Liver (tissue), 9 donors: Measurements from ENCODE around the gene MTHFD2. TPM values are rescaled to one million over a fixed set of nuclear protein-coding genes. Genes with fewer than 3 reads are reported as not detected.

ENCODE experiments used
- DNase-seq: peaks from one replicate; pipeline ENCODE4 v3.0.0-alpha.2; 2017; ENCODE audit warnings: low spot score
- H3K27ac ChIP-seq, 2 donors: one replicate each; pipeline ENCODE4 v1.7.0; 2013; ENCODE audit warnings: inconsistent platforms in 2 of 2, low read length in 2 of 2, control low read depth in 1 of 2, low read depth in 1 of 2, mild to moderate bottlenecking in 1 of 2
- H3K27me3 ChIP-seq, 4 donors: one replicate each; pipeline versions ENCODE4 v1.6.1 to v1.7.0; 2013; ENCODE audit warnings: low read length in 3 of 4, inconsistent platforms in 1 of 4, mild to moderate bottlenecking in 1 of 4, moderate library complexity in 1 of 4; ENCODE audit not compliant: control insufficient read depth in 4 of 4, insufficient read depth in 4 of 4
- H3K36me3 ChIP-seq, 4 donors: one replicate each; pipeline versions ENCODE4 v1.6.1 to v1.7.0; 2013; ENCODE audit warnings: low read length in 3 of 4, mild to moderate bottlenecking in 3 of 4, low read depth in 1 of 4, moderate library complexity in 1 of 4; ENCODE audit not compliant: control insufficient read depth in 4 of 4, insufficient read depth in 3 of 4
- H3K4me1 ChIP-seq, 4 donors: one replicate each; pipeline versions ENCODE4 v1.6.1 to v1.7.0; 2013; ENCODE audit warnings: low read length in 3 of 4, mild to moderate bottlenecking in 3 of 4, moderate library complexity in 1 of 4; ENCODE audit not compliant: control insufficient read depth in 4 of 4, insufficient read depth in 4 of 4
- H3K4me3 ChIP-seq, 3 donors: one replicate each; pipeline versions ENCODE4 v1.6.1 to v1.7.0; 2013; ENCODE audit warnings: low read length in 3 of 3, control low read depth in 1 of 3, low read depth in 1 of 3, mild to moderate bottlenecking in 1 of 3
- H3K9ac ChIP-seq, 2 donors: one replicate each; pipeline ENCODE4 v1.7.0; 2013; ENCODE audit warnings: low read length in 2 of 2, mild to moderate bottlenecking in 2 of 2, moderate library complexity in 2 of 2, control low read depth in 1 of 2, low read depth in 1 of 2
- H3K9me3 ChIP-seq, 4 donors: one replicate each; pipeline versions ENCODE4 v1.6.1 to v1.7.0; 2013; ENCODE audit warnings: low read length in 3 of 4; ENCODE audit not compliant: control insufficient read depth in 4 of 4
- ATF3 ChIP-seq: IDR thresholded peaks from 2 replicates; pipeline ENCODE4 v1.6.1; 2016; ENCODE audit warnings: antibody characterized with exemption
- CTCF ChIP-seq: fragments of 150-350 bp; IDR thresholded peaks from 2 replicates; pipeline ENCODE4 v1.5.1; 2017; ENCODE audit warnings: improper control_type of control experiment, low read depth, low read length; ENCODE audit not compliant: missing input control
- EGR1 ChIP-seq, 2 donors: IDR thresholded peaks; 2 replicates each; pipeline ENCODE4 v1.6.1; 2016 to 2018; ENCODE audit warnings: antibody characterized with exemption in 2 of 2, low read depth in 2 of 2
- FOXA1 ChIP-seq: IDR thresholded peaks from 2 replicates; pipeline ENCODE4 v1.6.1; 2016; ENCODE audit warnings: antibody characterized with exemption
- FOXA2 ChIP-seq: IDR thresholded peaks from 2 replicates; pipeline ENCODE4 v1.6.1; 2016; ENCODE audit warnings: antibody characterized with exemption
- GABPA ChIP-seq, 2 donors: IDR thresholded peaks in 1 of 2; conservative IDR thresholded peaks in 1 of 2; 2 replicates each; pipeline ENCODE4 v1.6.1; 2016; ENCODE audit warnings: antibody characterized with exemption in 2 of 2, mild to moderate bottlenecking in 1 of 2, moderate library complexity in 1 of 2
- HNF4A ChIP-seq, 2 donors: conservative IDR thresholded peaks; 2 replicates each; pipeline ENCODE4 v1.6.1; 2016; ENCODE audit warnings: antibody characterized with exemption in 2 of 2, mild to moderate bottlenecking in 2 of 2
- HNF4G ChIP-seq: IDR thresholded peaks from 2 replicates; pipeline ENCODE4 v1.6.1; 2016; ENCODE audit warnings: antibody characterized with exemption
- JUND ChIP-seq, 2 donors: IDR thresholded peaks; 2 replicates each; pipeline ENCODE4 v1.6.1; 2016; ENCODE audit warnings: antibody characterized with exemption in 2 of 2
- MAX ChIP-seq: IDR thresholded peaks from 2 replicates; pipeline ENCODE4 v1.6.1; 2016; ENCODE audit warnings: antibody characterized with exemption
- NR2F2 ChIP-seq: IDR thresholded peaks from 2 replicates; pipeline ENCODE4 v1.6.1; 2016; ENCODE audit warnings: antibody characterized with exemption
- RAD21 ChIP-seq, 2 donors: IDR thresholded peaks; 2 replicates each; pipeline ENCODE4 v1.6.1; 2016; ENCODE audit warnings: antibody characterized with exemption in 2 of 2, mild to moderate bottlenecking in 2 of 2
- REST ChIP-seq: IDR thresholded peaks from 2 replicates; pipeline ENCODE4 v1.6.1; 2016; ENCODE audit warnings: antibody characterized with exemption, mild to moderate bottlenecking
- RXRA ChIP-seq, 2 donors: IDR thresholded peaks; 2 replicates each; pipeline ENCODE4 v1.6.1; 2017 to 2018; ENCODE audit warnings: antibody characterized with exemption in 2 of 2, mild to moderate bottlenecking in 1 of 2
- SP1 ChIP-seq: IDR thresholded peaks from 2 replicates; pipeline ENCODE4 v1.6.1; 2018; ENCODE audit warnings: antibody characterized with exemption, mild to moderate bottlenecking
- TAF1 ChIP-seq: conservative IDR thresholded peaks from 2 replicates; pipeline ENCODE4 v1.6.1; 2016; ENCODE audit warnings: antibody characterized with exemption, mild to moderate bottlenecking
- YY1 ChIP-seq: IDR thresholded peaks from 2 replicates; pipeline ENCODE4 v1.6.1; 2016; ENCODE audit warnings: antibody characterized with exemption, mild to moderate bottlenecking
- ZBTB33 ChIP-seq: IDR thresholded peaks from 2 replicates; pipeline ENCODE4 v1.6.1; 2016; ENCODE audit warnings: antibody characterized with exemption
- WGBS: extraction: QIAGEN DNeasy Blood & Tissue Kit; methylation state at CpG from one replicate; pipeline ENCODE4 v1.1.7; 2013; 5-methylcytosine and 5-hydroxymethylcytosine counted together
- polyA plus RNA-seq, 2 donors: library from polyadenylated mRNA; stranded (reverse) in 1 of 2; unstranded in 1 of 2; fragments of 200-250 nt in 1 of 2; fragments of >200 nt in 1 of 2; fragmentation: Nextera tagmentation in 1 of 2; extraction: Ambion mirVana in 1 of 2; gene quantifications; one replicate each; pipeline versions ENCODE4 v1.2.1 to v1.2.3, GENCODE V29; 2013 to 2015
- total RNA-seq, 2 donors: library from RNA; depleted of rRNA; stranded (reverse); fragments of >200 nt; gene quantifications; one replicate each; pipeline ENCODE4 v1.2.3, GENCODE V29; 2014
- donor health status: healthy.
- donor health status: healthy.
- donor health status: healthy.
- donor health status: healthy.
- donor health status: healthy.

MTHFD2 gene
- total and polyA plus RNA-seq, 4 donors: 1.6 to 27.5 (median 2.8) TPM

- Histone ChIP-seq H3K4me3 (no peak overlapping the region), H3K4me1 (no peaks in the 10 kb centered on the region), H3K9ac (no peak overlapping the region), H3K36me3 (no peaks in the 10 kb centered on the region), H3K27ac (no peak overlapping the region), H3K9me3 (no peaks in the 10 kb centered on the region), H3K27me3 (no peaks in the 10 kb centered on the region)
- TF ChIP-seq RAD21 (IDR thresholded peaks at IDR 0.05): no peak
- no peak for TF ChIP-seq GABPA (IDR thresholded peaks at IDR 0.05 in 1 of 2, conservative IDR thresholded peaks at IDR 0.05 in 1 of 2)
- TF ChIP-seq ATF3: no peak
- no peak for TF ChIP-seq ZBTB33
- no peak for TF ChIP-seq EGR1 (IDR thresholded peaks at IDR 0.05; ENCODE audit: low read depth in 2 of 2)
- no peak for TF ChIP-seq REST
- TF ChIP-seq FOXA1: no peak
- TF ChIP-seq MAX: no peak
- no peak for TF ChIP-seq YY1
- no peak for TF ChIP-seq TAF1
- no peak for TF ChIP-seq RXRA (IDR thresholded peaks at IDR 0.05)
- TF ChIP-seq JUND (IDR thresholded peaks at IDR 0.05): no peak
- no peak for TF ChIP-seq HNF4A (conservative IDR thresholded peaks at IDR 0.05)
- no peak for TF ChIP-seq HNF4G
- TF ChIP-seq CTCF: no peak
- no peak for TF ChIP-seq FOXA2
- TF ChIP-seq NR2F2: no peak
- TF ChIP-seq SP1: no peak
- 72% methylated on average over 6 of the region's 6 CpGs for WGBS
- DNase-seq: no peak
Observed at GRCh38 chr2:74249406-74250122, 51.1 kb downstream of the MTHFD2 start.
